GM18873 (cell line): ENCODE measurements around the gene COA8.

Experiments
- ATAC-seq: cut with Tn5 transposase; IDR thresholded peaks from one replicate; pipeline ENCODE4 v1.9.1; 2021; ENCODE audit warnings: mild to moderate bottlenecking, moderate library complexity, moderate number of reproducible peaks; ENCODE audit not compliant: unreplicated experiment, low FRiP score

The COA8 gene

GRCh38 chr14:103535891-103536565, 26.7 kb upstream of the COA8 start:
- ATAC-seq = no peak

DNA sequence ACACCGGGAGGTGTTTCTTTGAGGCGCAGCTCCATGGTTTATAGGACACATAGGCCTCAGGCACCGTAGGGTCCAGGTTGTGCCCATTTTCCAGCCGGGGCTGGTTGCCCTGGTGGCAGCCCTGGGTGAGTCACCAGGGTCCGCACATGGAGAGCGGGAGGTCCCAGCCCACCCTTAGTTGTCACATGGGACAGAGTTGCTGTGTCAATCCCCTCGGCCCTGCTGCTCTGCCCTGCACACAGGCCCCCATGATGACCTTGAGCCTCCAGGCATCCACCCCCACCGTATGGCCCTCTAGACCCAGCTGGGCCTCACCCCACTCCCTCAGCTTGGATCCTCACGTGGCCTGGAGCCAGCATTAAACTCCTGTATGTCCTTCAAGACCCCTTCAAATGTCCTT, 26.1 kb upstream of the COA8 start:
- ATAC-seq = no peak

- no peak for ATAC-seq
These were observed 25.4 kb upstream of the COA8 start for GRCh38 chr14:103537175-103537990.

GRCh38 chr14:103538291-103539055, 24.3 kb upstream of the COA8 start:
- ATAC-seq = no peak

- no peak for ATAC-seq
These were observed 23.5 kb upstream of the COA8 start for GRCh38 chr14:103539056-103539825.

GRCh38 chr14:103540821-103541708, 21.7 kb upstream of the COA8 start:
- ATAC-seq = no peak

DNA sequence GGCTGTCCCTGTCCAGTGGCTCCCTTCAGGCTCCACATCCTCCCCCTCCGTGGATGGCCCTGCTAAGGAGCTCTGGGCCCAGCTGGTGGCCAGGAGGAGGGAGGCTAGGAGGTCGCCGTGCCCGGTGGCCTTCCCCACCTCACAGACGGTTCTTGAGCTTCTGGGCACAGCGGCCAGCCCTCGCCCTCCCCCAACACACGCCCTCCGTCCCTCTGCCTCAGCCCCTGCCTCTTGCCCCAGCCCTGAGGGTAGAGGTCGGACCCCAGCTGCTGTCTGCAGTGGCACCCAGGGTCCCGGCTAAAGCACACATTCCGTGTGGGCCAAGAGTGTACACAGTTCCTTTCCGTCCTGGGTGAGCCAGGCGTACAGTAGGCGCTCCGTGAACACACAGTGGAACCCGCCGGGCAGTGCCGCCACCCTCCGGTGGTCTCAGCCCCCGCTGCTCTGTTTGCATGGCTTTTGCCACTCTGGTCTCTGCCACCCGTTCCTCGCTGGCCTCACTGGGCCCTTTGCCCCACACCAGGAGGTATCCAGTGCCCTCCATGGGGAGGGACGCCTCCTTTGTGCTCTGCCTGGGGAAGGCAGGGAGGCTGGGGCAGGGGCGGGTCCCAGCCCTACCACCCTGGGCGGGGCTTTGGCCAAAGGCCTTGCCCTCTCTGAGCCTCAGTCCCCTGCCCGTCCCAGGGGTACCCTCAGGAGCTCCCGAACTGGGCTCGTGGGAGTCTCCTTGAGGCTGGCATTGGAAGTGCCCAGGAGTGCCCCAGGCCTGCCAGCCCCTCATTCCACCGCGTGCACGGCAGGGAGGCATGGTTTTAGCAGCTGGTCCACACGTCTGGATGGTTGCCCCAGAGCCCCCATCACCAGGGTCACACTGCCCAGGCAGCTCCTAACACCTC, 20.8 kb upstream of the COA8 start:
- ATAC-seq = no peak

DNA sequence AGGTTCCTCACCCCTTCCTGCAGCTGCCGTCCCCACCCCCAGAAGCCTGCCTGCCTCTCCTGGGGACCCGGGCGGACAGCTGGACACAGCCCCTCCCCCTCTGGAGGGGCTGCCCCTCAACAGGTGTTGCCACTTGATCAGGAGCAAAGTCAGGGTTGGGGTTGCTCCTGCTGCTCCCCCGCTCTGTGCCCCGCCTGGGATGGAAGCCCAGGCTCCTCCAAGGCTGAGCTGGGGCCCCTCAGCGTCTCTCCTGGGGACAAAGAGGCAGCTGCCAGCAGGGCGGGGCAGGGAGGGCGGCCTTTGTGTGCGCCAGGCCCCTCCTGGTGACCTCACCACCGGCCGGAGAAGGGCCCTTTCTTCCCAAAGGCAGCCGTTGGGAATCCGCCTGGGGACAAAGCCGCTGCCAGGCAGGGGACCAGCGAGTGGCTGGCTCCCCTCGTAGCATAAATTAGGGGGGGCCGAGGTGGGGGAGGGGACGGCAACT, 20.1 kb upstream of the COA8 start:
- no peak for ATAC-seq

DNA sequence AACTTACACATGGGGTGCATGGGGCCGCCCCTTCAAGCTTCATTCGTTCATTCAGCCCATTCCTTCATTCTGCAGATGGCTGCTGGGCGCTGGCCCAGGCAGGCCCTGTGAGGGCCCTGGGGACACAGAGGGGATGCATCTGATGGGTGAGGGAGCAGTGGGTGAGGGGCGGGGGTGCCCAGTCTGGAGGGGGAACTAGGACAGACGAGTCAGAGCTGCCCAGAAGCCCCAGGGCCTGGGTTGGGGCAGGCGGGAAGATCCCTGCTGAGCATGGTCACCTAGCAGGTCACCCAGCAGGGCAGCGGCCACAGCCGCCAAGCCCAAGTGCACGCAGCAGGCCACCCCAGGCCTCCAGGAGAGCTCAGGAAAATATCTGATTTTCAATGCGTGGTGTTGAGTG, 19.6 kb upstream of the COA8 start:
- no peak for ATAC-seq

DNA sequence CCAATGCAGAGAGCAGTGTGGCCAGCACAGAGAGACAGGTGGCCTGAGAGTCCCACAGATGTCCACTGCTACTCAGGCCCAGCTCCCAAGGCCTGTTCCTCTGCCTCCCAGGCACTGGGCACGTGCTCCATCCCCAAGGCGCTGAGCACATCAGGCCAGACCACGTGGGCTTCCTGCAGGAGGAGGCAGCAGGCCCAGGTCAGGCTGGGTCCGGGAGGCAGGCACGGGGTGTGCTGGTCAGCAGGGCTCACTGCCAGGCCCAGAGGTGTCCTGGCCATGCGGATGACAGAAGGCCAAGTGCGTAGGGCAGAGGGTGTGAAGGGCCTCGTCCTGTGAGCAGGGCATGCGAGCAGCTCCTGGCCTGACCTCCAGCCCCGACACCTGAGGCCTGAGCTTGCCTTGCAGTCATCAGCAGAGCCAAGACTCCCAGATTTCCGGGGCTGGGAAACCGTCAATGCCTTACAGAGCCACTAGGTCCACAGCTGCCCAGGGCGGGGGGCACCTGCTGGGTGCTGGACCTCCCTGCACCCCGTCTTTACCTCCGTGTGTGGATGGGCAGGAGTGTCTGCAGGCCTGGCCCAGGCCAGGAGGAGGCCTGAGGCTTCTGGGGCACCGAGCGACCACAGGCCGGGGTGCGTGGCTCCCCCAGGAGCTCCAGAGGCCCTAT, 18.9 kb upstream of the COA8 start:
- no peak for ATAC-seq

GRCh38 chr14:103544388-103545218, 18.2 kb upstream of the COA8 start:
- ATAC-seq = no peak

DNA sequence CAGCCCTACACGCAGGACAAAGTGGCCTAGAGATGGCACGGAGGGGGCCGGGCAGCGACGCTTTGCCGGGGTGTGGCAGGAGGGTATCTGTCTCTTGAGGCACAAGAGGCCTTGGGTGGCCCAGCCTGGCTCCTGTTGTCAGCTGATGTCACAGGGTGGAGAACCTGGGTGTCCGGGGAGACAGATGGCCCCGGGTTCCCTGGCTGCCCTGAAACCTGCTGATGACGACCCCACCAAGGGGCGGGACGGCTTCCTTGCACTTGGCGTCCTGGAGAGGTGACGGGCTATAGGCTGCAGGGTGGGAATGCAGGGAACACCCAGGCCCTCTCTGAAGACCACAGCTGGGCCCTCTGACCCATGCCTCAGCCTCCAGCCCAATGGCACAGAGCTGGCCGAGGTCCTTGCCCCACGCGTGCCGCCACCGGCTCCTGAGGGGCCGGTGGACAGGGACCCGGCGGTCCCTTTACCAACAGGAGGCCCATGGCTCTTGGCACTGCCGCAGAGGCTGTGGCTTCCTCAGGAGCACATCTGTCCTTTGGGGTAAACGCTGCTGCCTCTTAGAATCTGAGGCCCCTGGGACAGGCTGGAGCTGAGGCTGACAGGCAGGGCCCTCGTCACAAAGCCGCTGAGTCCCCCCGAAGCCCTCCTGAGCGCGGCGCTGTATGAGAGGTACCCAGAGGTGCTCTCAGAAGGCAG, 17.4 kb upstream of the COA8 start:
- ATAC-seq = no peak

GRCh38 chr14:103545915-103546651, 16.7 kb upstream of the COA8 start:
- no peak for ATAC-seq

- ATAC-seq = no peak
These were observed 15.9 kb upstream of the COA8 start for GRCh38 chr14:103546652-103547454.

DNA sequence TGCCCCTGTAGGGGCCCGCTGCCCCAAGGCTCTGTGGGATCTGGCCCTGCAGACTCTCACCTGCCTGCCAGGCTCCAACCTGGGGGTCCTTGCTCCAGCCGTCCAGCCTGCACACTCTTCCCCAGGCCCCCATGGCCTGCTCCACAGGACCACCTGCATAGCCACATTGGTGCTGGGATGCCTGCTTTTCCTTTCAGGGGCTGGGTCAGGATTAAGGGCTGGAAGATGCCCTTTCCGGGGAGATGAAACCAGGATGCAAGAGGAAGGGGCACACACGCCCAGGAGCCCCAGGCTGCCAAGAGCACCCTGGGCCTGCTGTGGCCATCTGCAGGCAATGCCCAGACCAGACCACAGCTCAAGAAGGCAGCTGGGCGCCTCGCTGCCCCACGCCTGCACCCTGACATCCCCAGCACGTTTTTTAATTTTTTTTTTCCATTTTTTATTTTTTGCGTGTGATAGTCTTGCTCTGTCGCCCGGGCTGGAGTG, 15.3 kb upstream of the COA8 start:
- no peak for ATAC-seq
